ENCODE results near the gene IGFBP2.

- TF ChIP-seq CTCF (IDR thresholded peaks at IDR 0.05; ENCODE audit: control extremely low read depth in 1 of 3, insufficient read depth in 1 of 3, low read depth in 1 of 3, low read length in 3 of 3) (peak in 2 of 3 experiments; percentile 33 to 59; a peak in 2 of 4 replicates), SP2 (IDR thresholded peaks at IDR 0.05; ENCODE audit: low read length) (no peak), JUND (IDR thresholded peaks at IDR 0.05; ENCODE audit: low read length) (no peak), CEBPB (IDR thresholded peaks at IDR 0.05; ENCODE audit: low read depth, low read length) (no peak)
These were observed 63.7 kb downstream of the IGFBP2 start for GRCh38 chr2:216696751-216697560.

Data from H1 (cell line).